VCaP (cell line): ENCODE results near the gene ADGRG2.

Experiments used
- H3K27ac ChIP-seq: fragments of 450-650 bp; 2 replicates; pipeline ENCODE4 v1.5.1; 2017
- CTCF ChIP-seq: fragments of 450-650 bp; conservative IDR thresholded peaks from 2 replicates; pipeline ENCODE4 v1.5.1; 2017; ENCODE audit warnings: mild to moderate bottlenecking, moderate library complexity

The ADGRG2 gene

GRCh38 chrX:19133231-19133630, 11.0 kb upstream of the ADGRG2 start:
- no peak overlapping the region for H3K27ac ChIP-seq
- TF ChIP-seq CTCF = no peak

GRCh38 chrX:19130628-19131027, 8.4 kb upstream of the ADGRG2 start:
- H3K27ac ChIP-seq = no peak overlapping the region
- TF ChIP-seq CTCF = no peak

GRCh38 chrX:19129694-19130093, 7.4 kb upstream of the ADGRG2 start:
- no peak for TF ChIP-seq CTCF
- no peak overlapping the region for H3K27ac ChIP-seq

GRCh38 chrX:19127649-19128168, 5.4 kb upstream of the ADGRG2 start:
- no peak for TF ChIP-seq CTCF
- no peak overlapping the region for H3K27ac ChIP-seq

GRCh38 chrX:19122641-19123009, 357 bp upstream of the ADGRG2 start:
- TF ChIP-seq CTCF = no peak
- H3K27ac ChIP-seq = no peak overlapping the region

GRCh38 chrX:19121466-19121865, 802 bp downstream of the ADGRG2 start:
- TF ChIP-seq CTCF = no peak
- H3K27ac ChIP-seq = no peak overlapping the region

- no peak overlapping the region for H3K27ac ChIP-seq
- no peak for TF ChIP-seq CTCF
Measured at GRCh38 chrX:19110642-19111041, 11.6 kb downstream of the ADGRG2 start.

- TF ChIP-seq CTCF = no peak
Measured at GRCh38 chrX:19107035-19107434, 15.2 kb downstream of the ADGRG2 start.

More at GRCh38 chrX:19107035-19107434, 15.2 kb downstream of the ADGRG2 start:
- no peak overlapping the region for H3K27ac ChIP-seq
